HCT116 (cell line): ENCODE results near the gene INKA2. TPM values are rescaled to one million over a fixed set of nuclear protein-coding genes. Genes with fewer than 3 reads are reported as not detected.

ENCODE experiments used
- ATAC-seq: fragments of 200-7000 bp; cut with Tn5 transposase; 2 replicates; pipeline ENCODE4 v1.9.1; 2020; ENCODE audit warnings: mild to moderate bottlenecking, moderate library complexity
- BruUV-seq: library from RNA; stranded (reverse); fragments of 400-500 nt; replicated peaks from 2 replicates; lab custom pipeline; 2021; lab: Mats Ljungman, UMichigan
- CTCF ChIA-PET: fragments of 300-600 bp; sonication (Branson Sonifier 250); formaldehyde crosslinking; loops from one replicate; lab custom pipeline; 2021; ENCODE audit warnings: antibody characterized with exemption; lab: Charles Lee
- POLR2A ChIA-PET: fragments of 300-600, 350-600 bp; sonication (Branson Sonifier 250); formaldehyde crosslinking; loops from one replicate; lab custom pipeline; 2021; ENCODE audit warnings: antibody characterized with exemption; lab: Charles Lee
- RAD21 ChIA-PET, 2 experiments: fragments of 300-600 bp; sonication (Branson Sonifier 250); formaldehyde crosslinking; loops; one replicate each; lab custom pipeline; 2023; ENCODE audit warnings: low total read pairs in 2 of 2; ENCODE audit not compliant: uncharacterized antibody in 2 of 2, unreplicated experiment in 2 of 2, low non-redundant PET in 1 of 2; lab: Charles Lee
- DNase-seq: peaks from one replicate; pipeline ENCODE4 v3.0.0-alpha.2; 2010; ENCODE audit warnings: low read depth, low spot score
- H2AFZ ChIP-seq: fragments of 200-600 bp; shearing (Covaris generic), sonication (generic); 2 replicates; pipeline ENCODE4 v1.6.1; 2017; ENCODE audit warnings: low read depth, mixed run types, mixed read lengths, antibody characterized with exemption, low read length; ENCODE audit not compliant: poor library complexity, severe bottlenecking
- H3K27ac ChIP-seq: 2 replicates; pipeline ENCODE4 v1.5.1; 2012; ENCODE audit warnings: low read depth, low read length
- H3K27me3 ChIP-seq: fragments of 200-600 bp; sonication (generic); 2 replicates; pipeline ENCODE4 v1.6.1; 2016; ENCODE audit warnings: mixed run types, low read length, mixed read lengths; ENCODE audit not compliant: insufficient read depth
- H3K36me3 ChIP-seq, 2 experiments: fragments of 200-500 bp in 1 of 2; fragments of 200-600 bp in 1 of 2; sonication (Bioruptor generic) in 1 of 2; sonication (generic) in 1 of 2; 2 replicates each; pipeline versions ENCODE4 v1.5.1 to v1.6.1; 2014 to 2016; ENCODE audit warnings: low read length in 2 of 2, inconsistent platforms in 1 of 2, mixed read lengths in 1 of 2, mixed run types in 1 of 2; ENCODE audit not compliant: insufficient read depth in 2 of 2, control insufficient read depth in 1 of 2
- H3K4me1 ChIP-seq, 2 experiments: fragments of 200-600 bp in 1 of 2; sonication (generic) in 1 of 2; 2 replicates each; pipeline versions ENCODE4 v1.5.1 to v1.6.1; 2012 to 2017; ENCODE audit warnings: low read length in 2 of 2, inconsistent platforms in 1 of 2, mild to moderate bottlenecking in 1 of 2, mixed read lengths in 1 of 2, mixed run types in 1 of 2, moderate library complexity in 1 of 2; ENCODE audit not compliant: insufficient read depth in 2 of 2, control insufficient read depth in 1 of 2
- H3K4me2 ChIP-seq: fragments of 200-600 bp; sonication (generic); 2 replicates; pipeline ENCODE4 v1.6.1; 2017; ENCODE audit warnings: mixed run types, low read length, mixed read lengths
- H3K4me3 ChIP-seq, 2 experiments: fragments of 200-600 bp in 1 of 2; sonication (generic) in 1 of 2; replicated peaks in 1 of 2; 2 replicates each; pipeline ENCODE4 v1.5.1; 2011 to 2016; ENCODE audit warnings: low read length in 2 of 2, control low read depth in 1 of 2, low read depth in 1 of 2, mild to moderate bottlenecking in 1 of 2, mixed read lengths in 1 of 2, mixed run types in 1 of 2
- H3K79me2 ChIP-seq: fragments of 200-600 bp; sonication (generic); 2 replicates; pipeline ENCODE4 v1.6.1; 2017; ENCODE audit warnings: mild to moderate bottlenecking, mixed run types, low read length, moderate library complexity, mixed read lengths; ENCODE audit not compliant: insufficient read depth
- H3K9ac ChIP-seq: fragments of 200-600 bp; sonication (generic); 2 replicates; pipeline ENCODE4 v1.6.1; 2016; ENCODE audit warnings: low read length, mixed read lengths
- H3K9me2 ChIP-seq: fragments of 200-600 bp; sonication (generic), shearing (Covaris generic); 2 replicates; pipeline ENCODE4 v1.6.1; 2017; ENCODE audit warnings: mixed run types, mild to moderate bottlenecking, moderate library complexity; ENCODE audit not compliant: insufficient read depth
- H3K9me3 ChIP-seq, 2 experiments: fragments of 200-500 bp in 1 of 2; fragments of 200-600 bp in 1 of 2; sonication (Bioruptor generic) in 1 of 2; sonication (generic) in 1 of 2; 2 replicates each; pipeline ENCODE4 v1.6.1; 2014 to 2017; ENCODE audit warnings: low read length in 2 of 2, mixed read lengths in 2 of 2, inconsistent platforms in 1 of 2, low read depth in 1 of 2, mild to moderate bottlenecking in 1 of 2, mixed run types in 1 of 2, moderate library complexity in 1 of 2; ENCODE audit not compliant: control insufficient read depth in 1 of 2, insufficient read depth in 1 of 2
- H4K20me1 ChIP-seq: fragments of 200-600 bp; sonication (generic), shearing (Covaris generic); 2 replicates; pipeline ENCODE4 v1.6.1; 2017; ENCODE audit warnings: mixed run types, mild to moderate bottlenecking, moderate library complexity; ENCODE audit not compliant: insufficient read depth
- CBX3 ChIP-seq: IDR thresholded peaks from 2 replicates; pipeline ENCODE4 v1.6.1; 2012; ENCODE audit warnings: low read depth
- CEBPB ChIP-seq: IDR thresholded peaks from 2 replicates; pipeline ENCODE4 v1.6.1; 2012; ENCODE audit warnings: low read depth
- EGR1 ChIP-seq: IDR thresholded peaks from 2 replicates; pipeline ENCODE4 v1.6.1; 2012; ENCODE audit warnings: low read depth
- ELF1 ChIP-seq: IDR thresholded peaks from 2 replicates; pipeline ENCODE4 v1.6.1; 2012; ENCODE audit warnings: low read depth, borderline replicate concordance
- EZH2phosphoT487 ChIP-seq: fragments of 200-600 bp; IDR thresholded peaks from 2 replicates; pipeline ENCODE4 v1.6.1; 2018; ENCODE audit warnings: antibody characterized with exemption, borderline replicate concordance
- FOSL1 ChIP-seq: IDR thresholded peaks from 2 replicates; pipeline ENCODE4 v1.6.1; 2012; ENCODE audit warnings: low read depth
- JUND ChIP-seq: IDR thresholded peaks from 2 replicates; pipeline ENCODE4 v1.6.1; 2012
- POLR2AphosphoS5 ChIP-seq: IDR thresholded peaks from 2 replicates; pipeline ENCODE4 v1.6.1; 2011; ENCODE audit warnings: mild to moderate bottlenecking, low read depth, low read length, moderate library complexity
- RAD21 ChIP-seq: IDR thresholded peaks from 2 replicates; pipeline ENCODE4 v1.6.1; 2012; ENCODE audit warnings: low read depth, mild to moderate bottlenecking
- SIN3A ChIP-seq: IDR thresholded peaks from 2 replicates; pipeline ENCODE4 v1.6.1; 2012; ENCODE audit warnings: low read depth
- SP1 ChIP-seq: IDR thresholded peaks from 2 replicates; pipeline ENCODE4 v1.6.1; 2012; ENCODE audit warnings: low read depth
- SRF ChIP-seq: IDR thresholded peaks from 2 replicates; pipeline ENCODE4 v1.6.1; 2012; ENCODE audit warnings: low read depth
- TCF7L2 ChIP-seq: IDR thresholded peaks from 2 replicates; pipeline ENCODE4 v1.7.0; 2011; ENCODE audit warnings: borderline replicate concordance, inconsistent platforms; ENCODE audit not compliant: insufficient read depth, insufficient read length; ENCODE audit errors: extremely low read depth
- YY1 ChIP-seq: IDR thresholded peaks from 2 replicates; pipeline ENCODE4 v1.6.1; 2011; ENCODE audit warnings: low read length, low read depth, moderate library complexity, mild to moderate bottlenecking; ENCODE audit not compliant: insufficient replicate concordance; ENCODE audit errors: extremely low read depth
- intact Hi-C: fragments of 100-400 bp; cut with micrococcal nuclease; formaldehyde crosslinking; loops from 2 replicates; pipeline ENCODE4 v1.10.0; 2022
- total RNA-seq: library from RNA; stranded (reverse); gene quantifications from one replicate; pipeline ENCODE4 v1.2.1, GENCODE V29; 2021; ENCODE audit not compliant: unreplicated experiment
- TF ChIP-seq, protein P1 (sequence below): IDR thresholded peaks from 2 replicates; pipeline ENCODE4 v1.6.1; 2012; ENCODE audit warnings: low read depth
- TF ChIP-seq, protein P2 (sequence below): IDR thresholded peaks from 2 replicates; pipeline ENCODE4 v1.6.1; 2011; ENCODE audit warnings: mild to moderate bottlenecking, low read length, moderate library complexity; ENCODE audit not compliant: insufficient replicate concordance; ENCODE audit errors: extremely low read depth

INKA2 gene
- total RNA-seq, 1 experiment from 2014 or later, result 4.0 TPM

DNA sequence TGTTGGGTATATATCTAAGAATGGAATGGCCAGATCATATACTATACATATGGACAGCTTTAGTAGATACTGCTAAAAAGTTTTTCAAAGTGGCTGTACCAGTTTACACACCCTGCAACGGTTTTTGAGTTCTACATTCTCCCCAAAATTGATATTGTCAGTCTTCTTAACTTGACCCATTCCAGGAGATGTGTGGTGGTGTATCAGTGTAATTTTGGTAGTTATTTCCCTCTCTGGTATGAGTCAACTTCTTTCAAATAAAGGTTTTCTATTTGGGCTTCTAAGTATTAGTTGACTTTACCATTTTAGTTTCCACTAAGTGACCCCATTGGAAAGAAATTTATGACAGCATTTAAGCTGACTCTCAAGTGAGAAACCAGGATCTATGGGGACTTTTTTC lies 29.2 kb downstream of the INKA2 start:
- Histone ChIP-seq H3K79me2 (no peaks in the 10 kb centered on the region), H3K9me2 (no peaks in the 10 kb centered on the region), H4K20me1 (no peaks in the 10 kb centered on the region), H3K27me3 (no peaks in the 10 kb centered on the region), H3K27ac (no peak overlapping the region), H3K4me3 (no peak overlapping the region), H3K9me3 (no peaks in the 10 kb centered on the region), H2AFZ (no peak overlapping the region), H3K4me1 (peaks cover under 1 to 3% of the 10 kb centered on the region in 2 experiments), H3K4me2 (no peak overlapping the region), H3K36me3 (peaks cover 3 to 11% of the 10 kb centered on the region in 2 experiments; a peak in 3 of 4 replicates), H3K9ac (no peak overlapping the region)
- TF ChIP-seq CBX3 (no peak), EGR1 (no peak), SIN3A (no peak), ELF1 (no peak), YY1 (no peak), TCF7L2 (no peak), POLR2AphosphoS5 (no peak), SP1 (no peak), CEBPB (no peak), EZH2phosphoT487 (no peak), SRF (no peak), JUND (no peak), FOSL1 (no peak), RAD21 (no peak)
- TF ChIP-seq, protein P1, sequence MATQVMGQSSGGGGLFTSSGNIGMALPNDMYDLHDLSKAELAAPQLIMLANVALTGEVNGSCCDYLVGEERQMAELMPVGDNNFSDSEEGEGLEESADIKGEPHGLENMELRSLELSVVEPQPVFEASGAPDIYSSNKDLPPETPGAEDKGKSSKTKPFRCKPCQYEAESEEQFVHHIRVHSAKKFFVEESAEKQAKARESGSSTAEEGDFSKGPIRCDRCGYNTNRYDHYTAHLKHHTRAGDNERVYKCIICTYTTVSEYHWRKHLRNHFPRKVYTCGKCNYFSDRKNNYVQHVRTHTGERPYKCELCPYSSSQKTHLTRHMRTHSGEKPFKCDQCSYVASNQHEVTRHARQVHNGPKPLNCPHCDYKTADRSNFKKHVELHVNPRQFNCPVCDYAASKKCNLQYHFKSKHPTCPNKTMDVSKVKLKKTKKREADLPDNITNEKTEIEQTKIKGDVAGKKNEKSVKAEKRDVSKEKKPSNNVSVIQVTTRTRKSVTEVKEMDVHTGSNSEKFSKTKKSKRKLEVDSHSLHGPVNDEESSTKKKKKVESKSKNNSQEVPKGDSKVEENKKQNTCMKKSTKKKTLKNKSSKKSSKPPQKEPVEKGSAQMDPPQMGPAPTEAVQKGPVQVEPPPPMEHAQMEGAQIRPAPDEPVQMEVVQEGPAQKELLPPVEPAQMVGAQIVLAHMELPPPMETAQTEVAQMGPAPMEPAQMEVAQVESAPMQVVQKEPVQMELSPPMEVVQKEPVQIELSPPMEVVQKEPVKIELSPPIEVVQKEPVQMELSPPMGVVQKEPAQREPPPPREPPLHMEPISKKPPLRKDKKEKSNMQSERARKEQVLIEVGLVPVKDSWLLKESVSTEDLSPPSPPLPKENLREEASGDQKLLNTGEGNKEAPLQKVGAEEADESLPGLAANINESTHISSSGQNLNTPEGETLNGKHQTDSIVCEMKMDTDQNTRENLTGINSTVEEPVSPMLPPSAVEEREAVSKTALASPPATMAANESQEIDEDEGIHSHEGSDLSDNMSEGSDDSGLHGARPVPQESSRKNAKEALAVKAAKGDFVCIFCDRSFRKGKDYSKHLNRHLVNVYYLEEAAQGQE, result no peak
- TF ChIP-seq, protein P2, sequence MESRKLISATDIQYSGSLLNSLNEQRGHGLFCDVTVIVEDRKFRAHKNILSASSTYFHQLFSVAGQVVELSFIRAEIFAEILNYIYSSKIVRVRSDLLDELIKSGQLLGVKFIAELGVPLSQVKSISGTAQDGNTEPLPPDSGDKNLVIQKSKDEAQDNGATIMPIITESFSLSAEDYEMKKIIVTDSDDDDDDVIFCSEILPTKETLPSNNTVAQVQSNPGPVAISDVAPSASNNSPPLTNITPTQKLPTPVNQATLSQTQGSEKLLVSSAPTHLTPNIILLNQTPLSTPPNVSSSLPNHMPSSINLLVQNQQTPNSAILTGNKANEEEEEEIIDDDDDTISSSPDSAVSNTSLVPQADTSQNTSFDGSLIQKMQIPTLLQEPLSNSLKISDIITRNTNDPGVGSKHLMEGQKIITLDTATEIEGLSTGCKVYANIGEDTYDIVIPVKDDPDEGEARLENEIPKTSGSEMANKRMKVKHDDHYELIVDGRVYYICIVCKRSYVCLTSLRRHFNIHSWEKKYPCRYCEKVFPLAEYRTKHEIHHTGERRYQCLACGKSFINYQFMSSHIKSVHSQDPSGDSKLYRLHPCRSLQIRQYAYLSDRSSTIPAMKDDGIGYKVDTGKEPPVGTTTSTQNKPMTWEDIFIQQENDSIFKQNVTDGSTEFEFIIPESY, result no peak
- CTCF ChIA-PET, result no interaction called here
- DNase-seq (no peak), ATAC-seq (no peak)
- POLR2A ChIA-PET, result no interaction called here
- intact Hi-C loops, result no loop called here
- RAD21 ChIA-PET, result no interaction called here
- BruUV-seq, result no TSS peak
